HEK293 (cell line): ENCODE data around the gene TOP3A.

Experiments used
- CTCF ChIA-PET: fragments of 350-600 bp; formaldehyde crosslinking; extraction: SDS; loops from one replicate; lab custom pipeline; 2021; ENCODE audit warnings: antibody characterized with exemption; lab: Yijun Ruan, JAX
- POLR2A ChIA-PET: fragments of 300-600 bp; formaldehyde crosslinking; extraction: SDS; loops from one replicate; lab custom pipeline; 2020; ENCODE audit warnings: antibody characterized with exemption, inconsistent platforms; lab: Yijun Ruan, JAX
- H3K27ac ChIP-seq: fragments of 200-500 bp; sonication (Bioruptor generic); 2 replicates; pipeline ENCODE4 v1.5.1; 2014; ENCODE audit warnings: low read depth, low read length, control low read depth, inconsistent platforms; ENCODE audit errors: extremely low read depth
- H3K36me3 ChIP-seq, 2 experiments: fragments of 200-500 bp in 1 of 2; sonication (Bioruptor generic) in 1 of 2; 1 replicate in 1 of 2; 2 replicates in 1 of 2; pipeline ENCODE4 v1.5.1; 2014 to 2017; ENCODE audit warnings: inconsistent platforms in 2 of 2, low read length in 2 of 2; ENCODE audit not compliant: control insufficient read depth in 2 of 2, insufficient read depth in 1 of 2
- H3K4me1 ChIP-seq: fragments of 200-500 bp; sonication (Bioruptor generic); 2 replicates; pipeline ENCODE4 v1.5.1; 2014; ENCODE audit warnings: mild to moderate bottlenecking, low read length, inconsistent platforms; ENCODE audit not compliant: control insufficient read depth, insufficient read depth
- H3K4me3 ChIP-seq: 2 replicates; pipeline ENCODE4 v1.5.1; 2011; ENCODE audit warnings: low read depth, mild to moderate bottlenecking, control low read depth, low read length, moderate library complexity
- H3K9me3 ChIP-seq: fragments of 200-500 bp; sonication (Bioruptor generic); 2 replicates; pipeline ENCODE4 v1.5.1; 2014; ENCODE audit warnings: low read depth, low read length, inconsistent platforms; ENCODE audit not compliant: control insufficient read depth, insufficient read depth
- EGR2 ChIP-seq: fragments of 450-650 bp; formaldehyde crosslinking; IDR thresholded peaks from 2 replicates; pipeline ENCODE4 v1.5.1; 2016; ENCODE audit warnings: low read depth, missing biosample characterization, missing genetic modification characterization
- GLIS1 ChIP-seq: fragments of 450-650 bp; formaldehyde crosslinking; IDR thresholded peaks from 2 replicates; pipeline ENCODE4 v1.5.1; 2016; ENCODE audit warnings: missing biosample characterization, missing genetic modification characterization
- GLIS2 ChIP-seq: fragments of 450-650 bp; formaldehyde crosslinking; IDR thresholded peaks from 2 replicates; pipeline ENCODE4 v1.5.1; 2016; ENCODE audit warnings: missing biosample characterization, missing genetic modification characterization
- HIC1 ChIP-seq: fragments of 450-650 bp; formaldehyde crosslinking; IDR thresholded peaks from 2 replicates; pipeline ENCODE4 v1.5.1; 2016; ENCODE audit warnings: missing biosample characterization, missing genetic modification characterization
- ZFHX2 ChIP-seq: fragments of 450-650 bp; formaldehyde crosslinking; conservative IDR thresholded peaks from 2 replicates; pipeline ENCODE4 v1.5.1; 2016; ENCODE audit warnings: missing biosample characterization, missing genetic modification characterization
- ZIC2 ChIP-seq: fragments of 450-650 bp; formaldehyde crosslinking; IDR thresholded peaks from 2 replicates; pipeline ENCODE4 v1.5.1; 2016; ENCODE audit warnings: missing biosample characterization, missing genetic modification characterization
- ZNF362 ChIP-seq: fragments of 450-650 bp; formaldehyde crosslinking; IDR thresholded peaks from 2 replicates; pipeline ENCODE4 v1.5.1; 2016; ENCODE audit warnings: missing biosample characterization, missing genetic modification characterization
- ZNF514 ChIP-seq: fragments of 450-650 bp; formaldehyde crosslinking; IDR thresholded peaks from 2 replicates; pipeline ENCODE4 v1.5.1; 2016; ENCODE audit warnings: missing biosample characterization, missing genetic modification characterization
- ZNF596 ChIP-seq: fragments of 450-650 bp; IDR thresholded peaks from 2 replicates; pipeline ENCODE4 v1.5.0; 2018; ENCODE audit warnings: missing biosample characterization, mild to moderate bottlenecking, missing genetic modification characterization, moderate library complexity
- ZNF791 ChIP-seq: fragments of 450-650 bp; formaldehyde crosslinking; IDR thresholded peaks from 2 replicates; pipeline ENCODE4 v1.5.1; 2016; ENCODE audit warnings: missing biosample characterization, missing genetic modification characterization
- ZNF830 ChIP-seq: fragments of 450-650 bp; IDR thresholded peaks from 2 replicates; pipeline ENCODE4 v1.5.0; 2018; ENCODE audit warnings: missing biosample characterization, missing genetic modification characterization, low read depth, mild to moderate bottlenecking, moderate library complexity
- TF ChIP-seq, protein P1 (sequence below): fragments of 450-650 bp; formaldehyde crosslinking; IDR thresholded peaks from 2 replicates; pipeline ENCODE4 v1.5.1; 2016; ENCODE audit warnings: missing biosample characterization, missing genetic modification characterization
- TF ChIP-seq, protein P2 (sequence below): fragments of 450-650 bp; formaldehyde crosslinking; IDR thresholded peaks from 2 replicates; pipeline ENCODE4 v1.5.1; 2017; ENCODE audit warnings: missing biosample characterization, mild to moderate bottlenecking, missing genetic modification characterization, moderate library complexity

The TOP3A gene

GRCh38 chr17:18235743-18236256 is 79.0 kb downstream of the TOP3A start:
- TF ChIP-seq, protein P1, sequence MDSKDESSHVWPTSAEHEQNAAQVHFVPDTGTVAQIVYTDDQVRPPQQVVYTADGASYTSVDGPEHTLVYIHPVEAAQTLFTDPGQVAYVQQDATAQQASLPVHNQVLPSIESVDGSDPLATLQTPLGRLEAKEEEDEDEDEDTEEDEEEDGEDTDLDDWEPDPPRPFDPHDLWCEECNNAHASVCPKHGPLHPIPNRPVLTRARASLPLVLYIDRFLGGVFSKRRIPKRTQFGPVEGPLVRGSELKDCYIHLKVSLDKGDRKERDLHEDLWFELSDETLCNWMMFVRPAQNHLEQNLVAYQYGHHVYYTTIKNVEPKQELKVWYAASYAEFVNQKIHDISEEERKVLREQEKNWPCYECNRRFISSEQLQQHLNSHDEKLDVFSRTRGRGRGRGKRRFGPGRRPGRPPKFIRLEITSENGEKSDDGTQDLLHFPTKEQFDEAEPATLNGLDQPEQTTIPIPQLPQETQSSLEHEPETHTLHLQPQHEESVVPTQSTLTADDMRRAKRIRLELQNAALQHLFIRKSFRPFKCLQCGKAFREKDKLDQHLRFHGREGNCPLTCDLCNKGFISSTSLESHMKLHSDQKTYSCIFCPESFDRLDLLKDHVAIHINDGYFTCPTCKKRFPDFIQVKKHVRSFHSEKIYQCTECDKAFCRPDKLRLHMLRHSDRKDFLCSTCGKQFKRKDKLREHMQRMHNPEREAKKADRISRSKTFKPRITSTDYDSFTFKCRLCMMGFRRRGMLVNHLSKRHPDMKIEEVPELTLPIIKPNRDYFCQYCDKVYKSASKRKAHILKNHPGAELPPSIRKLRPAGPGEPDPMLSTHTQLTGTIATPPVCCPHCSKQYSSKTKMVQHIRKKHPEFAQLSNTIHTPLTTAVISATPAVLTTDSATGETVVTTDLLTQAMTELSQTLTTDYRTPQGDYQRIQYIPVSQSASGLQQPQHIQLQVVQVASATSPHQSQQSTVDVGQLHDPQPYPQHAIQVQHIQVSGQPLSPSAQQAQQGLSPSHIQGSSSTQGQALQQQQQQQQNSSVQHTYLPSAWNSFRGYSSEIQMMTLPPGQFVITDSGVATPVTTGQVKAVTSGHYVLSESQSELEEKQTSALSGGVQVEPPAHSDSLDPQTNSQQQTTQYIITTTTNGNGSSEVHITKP (tag by site-specific recombination) = peak; percentile 65
- TF ChIP-seq ZIC2 (0 out of 2 replicates have a peak, but pooled peaks have one; percentile 27), ZNF791 (tag by site-specific recombination) (no peak), ZNF362 (tag by site-specific recombination) (no peak), GLIS2 (0 out of 2 replicates have a peak, but pooled peaks have one; percentile 33), ZNF514 (tag by site-specific recombination) (no peak), EGR2 (tag by site-specific recombination) (peak; percentile 72), ZNF596 (no peak), GLIS1 (0 out of 2 replicates have a peak, but pooled peaks have one; percentile 33), ZFHX2 (peak; percentile 82)
- TF ChIP-seq, protein P2, sequence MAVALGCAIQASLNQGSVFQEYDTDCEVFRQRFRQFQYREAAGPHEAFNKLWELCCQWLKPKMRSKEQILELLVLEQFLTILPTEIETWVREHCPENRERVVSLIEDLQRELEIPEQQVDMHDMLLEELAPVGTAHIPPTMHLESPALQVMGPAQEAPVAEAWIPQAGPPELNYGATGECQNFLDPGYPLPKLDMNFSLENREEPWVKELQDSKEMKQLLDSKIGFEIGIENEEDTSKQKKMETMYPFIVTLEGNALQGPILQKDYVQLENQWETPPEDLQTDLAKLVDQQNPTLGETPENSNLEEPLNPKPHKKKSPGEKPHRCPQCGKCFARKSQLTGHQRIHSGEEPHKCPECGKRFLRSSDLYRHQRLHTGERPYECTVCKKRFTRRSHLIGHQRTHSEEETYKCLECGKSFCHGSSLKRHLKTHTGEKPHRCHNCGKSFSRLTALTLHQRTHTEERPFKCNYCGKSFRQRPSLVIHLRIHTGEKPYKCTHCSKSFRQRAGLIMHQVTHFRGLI (tag by site-specific recombination) = no peak
- TF ChIP-seq, all 188 proteins: peak for 6
- ChIA-PET POLR2A (no interaction called here), CTCF (interaction anchor here (0.6 to 1.1 kb wide), 3 partner anchors 12 to 18 kb away, joined by 3 read pairs; no protein-coding TSS in a partner anchor)
- Histone ChIP-seq H3K4me3 (no peak overlapping the region), H3K4me1 (no peaks in the 10 kb centered on the region), H3K27ac (no peak overlapping the region), H3K9me3 (no peaks in the 10 kb centered on the region), H3K36me3 (peaks cover 0 to 90% of the 10 kb centered on the region in 2 experiments; a peak in 2 of 3 replicates)

- CTCF ChIA-PET = no interaction called here
- Histone ChIP-seq H3K36me3 (peaks cover 0 to 81% of the 10 kb centered on the region in 2 experiments; a peak in 2 of 3 replicates), H3K9me3 (no peaks in the 10 kb centered on the region), H3K27ac (no peak overlapping the region), H3K4me1 (no peaks in the 10 kb centered on the region), H3K4me3 (no peak overlapping the region)
- TF ChIP-seq ZNF830 (tag by site-specific recombination) = no peak
- TF ChIP-seq HIC1 (tag by site-specific recombination) = peak; percentile 26; the same call in 1 of the 2 replicates
- POLR2A ChIA-PET = no interaction called here
Measured at GRCh38 chr17:18234853-18235380, 79.9 kb downstream of the TOP3A start.
